ENCODE data around the gene ZBED4. TPM values are rescaled to one million over a fixed set of nuclear protein-coding genes. Genes with fewer than 3 reads are reported as not detected.
A peak's percentile ranks its signal among the peaks of the same experiment; 100 is the strongest.

Gene ZBED4
- total RNA-seq, 1 donor from 2014 or later: 43.8 TPM

DNA sequence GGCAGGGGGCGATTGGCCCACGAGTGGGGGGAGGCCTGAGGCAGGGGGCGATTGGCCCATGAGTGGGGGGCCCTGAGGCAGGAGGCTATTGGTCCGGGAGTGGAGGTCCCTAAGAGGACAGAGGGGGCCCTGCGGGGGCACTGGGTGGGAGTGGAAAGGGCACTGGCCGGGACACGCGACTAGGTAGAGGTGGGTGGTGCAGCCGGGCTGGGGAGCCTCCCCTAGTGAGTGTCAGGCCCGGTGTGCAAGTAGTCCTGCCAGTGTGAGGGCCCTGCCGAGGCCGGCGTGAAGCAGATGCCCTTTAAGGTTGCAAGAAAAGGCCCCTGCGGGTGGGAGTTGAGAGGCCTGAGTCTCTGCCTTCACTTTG, 25.1 kb upstream of the ZBED4 start:
- DNase-seq (ENCODE audit: low read depth, low spot score): no peak
- no peak overlapping the region for H3K27ac Mint-ChIP-seq (ENCODE audit: unreplicated experiment)
- peak overlapping the region; percentile 75 for H3K4me3 Mint-ChIP-seq
- TF ChIP-seq, protein P1, sequence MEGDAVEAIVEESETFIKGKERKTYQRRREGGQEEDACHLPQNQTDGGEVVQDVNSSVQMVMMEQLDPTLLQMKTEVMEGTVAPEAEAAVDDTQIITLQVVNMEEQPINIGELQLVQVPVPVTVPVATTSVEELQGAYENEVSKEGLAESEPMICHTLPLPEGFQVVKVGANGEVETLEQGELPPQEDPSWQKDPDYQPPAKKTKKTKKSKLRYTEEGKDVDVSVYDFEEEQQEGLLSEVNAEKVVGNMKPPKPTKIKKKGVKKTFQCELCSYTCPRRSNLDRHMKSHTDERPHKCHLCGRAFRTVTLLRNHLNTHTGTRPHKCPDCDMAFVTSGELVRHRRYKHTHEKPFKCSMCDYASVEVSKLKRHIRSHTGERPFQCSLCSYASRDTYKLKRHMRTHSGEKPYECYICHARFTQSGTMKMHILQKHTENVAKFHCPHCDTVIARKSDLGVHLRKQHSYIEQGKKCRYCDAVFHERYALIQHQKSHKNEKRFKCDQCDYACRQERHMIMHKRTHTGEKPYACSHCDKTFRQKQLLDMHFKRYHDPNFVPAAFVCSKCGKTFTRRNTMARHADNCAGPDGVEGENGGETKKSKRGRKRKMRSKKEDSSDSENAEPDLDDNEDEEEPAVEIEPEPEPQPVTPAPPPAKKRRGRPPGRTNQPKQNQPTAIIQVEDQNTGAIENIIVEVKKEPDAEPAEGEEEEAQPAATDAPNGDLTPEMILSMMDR (conservative IDR thresholded peaks at IDR 0.05): no peak
- peaks cover 7% of the 10 kb centered on the region for H3K9me3 Mint-ChIP-seq
- peaks cover 25% of the 10 kb centered on the region for H3K27me3 Mint-ChIP-seq (ENCODE audit: low read depth)
- H3K36me3 Mint-ChIP-seq (ENCODE audit: low read depth): peaks cover 13% of the 10 kb centered on the region
- peaks cover 27% of the 10 kb centered on the region for H3K4me1 Mint-ChIP-seq

GRCh38 chr22:49829044-49829853, 24.4 kb upstream of the ZBED4 start:
- peak overlapping the region; percentile 75 for H3K4me3 Mint-ChIP-seq
- no peak overlapping the region for H3K27ac Mint-ChIP-seq (ENCODE audit: unreplicated experiment)
- TF ChIP-seq, protein P1 (conservative IDR thresholded peaks at IDR 0.05): no peak
- DNase-seq (ENCODE audit: low read depth, low spot score): no peak
- H3K4me1 Mint-ChIP-seq: peaks cover 20% of the 10 kb centered on the region
- peaks cover 31% of the 10 kb centered on the region for H3K27me3 Mint-ChIP-seq (ENCODE audit: low read depth)
- H3K9me3 Mint-ChIP-seq: peaks cover 7% of the 10 kb centered on the region
- peaks cover 6% of the 10 kb centered on the region for H3K36me3 Mint-ChIP-seq (ENCODE audit: low read depth)

DNA sequence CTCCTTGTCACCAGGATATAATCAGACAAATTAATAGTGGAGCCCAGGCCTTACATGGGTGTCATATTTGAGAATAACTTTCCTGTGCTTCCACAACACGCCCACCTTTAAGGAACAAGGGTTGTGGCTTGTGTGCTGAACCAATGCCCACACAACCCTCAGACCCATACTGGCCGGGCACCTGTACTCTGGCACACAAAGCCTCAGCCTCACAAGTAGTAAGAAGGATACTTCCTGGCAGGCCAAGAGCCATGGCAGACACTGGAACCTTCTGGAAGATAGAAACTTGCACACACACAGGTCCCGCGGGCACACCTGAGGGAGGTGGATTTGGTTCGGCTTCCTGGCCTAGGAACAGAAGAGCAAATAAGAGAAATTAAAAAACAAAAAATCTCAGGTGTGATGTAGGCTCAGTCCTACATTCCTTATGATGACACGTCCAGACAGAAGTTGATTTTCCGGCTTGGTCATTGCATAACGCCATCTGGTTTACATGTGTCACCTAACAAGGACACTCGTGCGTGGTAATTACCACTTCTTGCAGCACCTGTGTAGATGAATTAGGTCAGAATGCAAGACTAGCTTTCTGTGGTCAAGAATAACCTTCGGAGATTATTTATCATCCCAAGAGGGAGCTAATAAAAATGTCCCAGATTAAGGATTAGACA, 20.2 kb upstream of the ZBED4 start:
- Mint-ChIP-seq H3K27ac (ENCODE audit: unreplicated experiment) (no peak overlapping the region), H3K4me1 (no peaks in the 10 kb centered on the region), H3K4me3 (no peak overlapping the region), H3K27me3 (ENCODE audit: low read depth) (peaks cover 41% of the 10 kb centered on the region), H3K36me3 (ENCODE audit: low read depth) (peaks cover 5% of the 10 kb centered on the region), H3K9me3 (peaks cover 7% of the 10 kb centered on the region)
- TF ChIP-seq, protein P1 (conservative IDR thresholded peaks at IDR 0.05): no peak
- no peak for DNase-seq (ENCODE audit: low read depth, low spot score)

DNA sequence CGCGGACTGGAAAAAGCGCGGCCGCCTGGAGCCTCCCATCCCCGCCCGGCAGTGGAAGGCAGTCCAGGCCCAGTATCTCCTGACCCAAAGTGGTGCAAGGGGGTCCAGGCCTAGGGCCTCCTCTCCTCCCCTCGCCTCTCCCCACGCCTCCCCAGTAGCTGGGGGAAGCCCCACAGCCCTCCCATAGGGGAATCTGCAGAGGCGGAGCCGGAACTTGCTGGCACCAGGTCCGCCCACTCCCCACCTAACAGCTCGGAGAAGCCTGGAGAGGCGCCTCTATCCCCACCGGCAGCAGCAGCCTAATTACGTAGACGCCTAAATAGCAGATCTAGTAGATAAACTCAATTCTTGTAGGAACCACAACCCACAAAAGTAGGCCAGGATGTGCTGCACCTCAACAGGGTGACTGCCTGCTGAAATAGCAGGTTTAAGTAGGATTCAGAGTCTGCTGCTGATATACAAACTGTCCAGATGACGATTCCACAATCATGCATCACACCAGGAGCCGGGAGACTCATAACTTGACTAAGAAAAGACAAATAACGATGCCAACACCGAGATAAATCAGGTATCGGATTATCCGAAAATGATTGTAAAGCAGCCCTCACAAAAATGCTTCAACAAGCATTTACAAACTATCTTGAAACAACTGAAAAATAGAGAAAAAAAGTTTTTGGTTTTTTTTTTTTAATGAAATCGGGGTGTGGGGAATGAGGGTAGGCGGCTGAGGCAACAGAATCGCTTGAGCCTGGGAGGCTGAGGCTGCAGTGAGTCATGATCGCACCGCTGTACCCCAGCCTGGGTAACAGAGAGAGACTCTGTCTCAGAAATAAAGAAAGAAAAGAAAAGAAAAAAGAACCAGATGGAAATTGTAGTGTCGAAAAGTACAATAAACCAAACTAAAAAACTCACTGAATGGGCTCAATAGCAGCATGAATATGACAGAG, 14.6 kb upstream of the ZBED4 start:
- Mint-ChIP-seq H3K4me1 (peaks cover 4% of the 10 kb centered on the region), H3K27me3 (ENCODE audit: low read depth) (peaks cover 31% of the 10 kb centered on the region), H3K9me3 (no peaks in the 10 kb centered on the region), H3K4me3 (no peak overlapping the region), H3K36me3 (ENCODE audit: low read depth) (no peaks in the 10 kb centered on the region), H3K27ac (ENCODE audit: unreplicated experiment) (no peak overlapping the region)
- DNase-seq (ENCODE audit: low read depth, low spot score): no peak
- TF ChIP-seq, protein P1 (conservative IDR thresholded peaks at IDR 0.05): no peak

- peaks cover 65% of the 10 kb centered on the region for H3K27me3 Mint-ChIP-seq (ENCODE audit: low read depth)
- no peaks in the 10 kb centered on the region for H3K4me1 Mint-ChIP-seq
- H3K4me3 Mint-ChIP-seq: no peak overlapping the region
- no peak for DNase-seq (ENCODE audit: low read depth, low spot score)
- TF ChIP-seq, protein P1 (conservative IDR thresholded peaks at IDR 0.05): no peak
- no peaks in the 10 kb centered on the region for H3K9me3 Mint-ChIP-seq
- no peaks in the 10 kb centered on the region for H3K36me3 Mint-ChIP-seq (ENCODE audit: low read depth)
- H3K27ac Mint-ChIP-seq (ENCODE audit: unreplicated experiment): no peak overlapping the region
These were observed 8.4 kb upstream of the ZBED4 start for GRCh38 chr22:49845241-49845640.

All from neural crest cell (in vitro differentiated cells).